Measurements from ENCODE around the gene CUZD1.

The CUZD1 gene

DNA sequence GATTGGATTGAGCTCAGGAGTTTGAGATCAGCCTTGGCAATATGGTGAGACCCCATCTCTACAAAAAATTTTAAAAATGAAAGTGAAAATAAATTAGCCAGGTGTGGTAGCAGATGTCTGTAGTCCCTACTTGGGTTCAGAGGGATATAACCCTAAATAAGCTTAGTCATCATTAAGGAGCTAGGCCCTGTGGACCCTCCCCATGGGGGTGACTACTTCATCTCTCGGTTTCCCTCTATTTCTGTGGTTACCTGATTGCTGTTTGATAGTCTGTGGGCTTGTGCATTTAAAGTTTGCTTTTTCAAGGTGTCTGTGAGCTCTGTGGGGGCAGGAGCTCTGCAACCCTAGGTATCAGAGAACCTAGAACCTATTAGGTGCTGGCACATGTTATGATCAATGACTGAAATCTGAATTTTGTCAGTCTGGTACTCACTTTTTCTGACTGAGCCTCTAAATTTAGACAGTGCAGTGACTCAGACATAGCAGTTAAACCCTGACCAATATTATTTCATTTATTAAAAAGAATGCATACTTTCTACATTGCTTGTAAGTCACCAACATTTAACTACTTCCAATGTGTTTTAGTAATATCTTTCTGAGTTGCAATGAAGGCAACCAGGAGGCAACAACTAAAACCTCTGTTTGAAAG is 8.1 kb upstream of the CUZD1 start:
- DNase-seq = no peak

DNA sequence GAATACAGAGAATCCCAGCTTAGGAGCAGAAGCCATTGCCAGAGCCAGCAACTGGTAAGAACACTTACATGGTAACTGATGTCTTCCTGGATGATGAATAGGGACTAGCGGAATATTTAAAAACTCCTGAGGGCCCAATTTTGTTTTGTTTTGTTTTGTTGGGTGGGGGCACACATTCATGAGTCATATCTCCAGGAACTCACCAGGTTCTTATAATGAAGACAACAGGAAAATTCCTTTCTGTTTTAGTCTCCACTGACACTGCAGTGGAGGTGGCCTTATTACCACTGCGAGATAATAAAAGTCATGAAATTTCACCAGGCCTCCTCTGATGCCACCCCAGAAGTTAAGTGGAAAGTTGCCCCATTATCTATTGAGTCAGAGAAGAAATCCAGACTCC is 6.6 kb upstream of the CUZD1 start:
- no peak for DNase-seq

DNA sequence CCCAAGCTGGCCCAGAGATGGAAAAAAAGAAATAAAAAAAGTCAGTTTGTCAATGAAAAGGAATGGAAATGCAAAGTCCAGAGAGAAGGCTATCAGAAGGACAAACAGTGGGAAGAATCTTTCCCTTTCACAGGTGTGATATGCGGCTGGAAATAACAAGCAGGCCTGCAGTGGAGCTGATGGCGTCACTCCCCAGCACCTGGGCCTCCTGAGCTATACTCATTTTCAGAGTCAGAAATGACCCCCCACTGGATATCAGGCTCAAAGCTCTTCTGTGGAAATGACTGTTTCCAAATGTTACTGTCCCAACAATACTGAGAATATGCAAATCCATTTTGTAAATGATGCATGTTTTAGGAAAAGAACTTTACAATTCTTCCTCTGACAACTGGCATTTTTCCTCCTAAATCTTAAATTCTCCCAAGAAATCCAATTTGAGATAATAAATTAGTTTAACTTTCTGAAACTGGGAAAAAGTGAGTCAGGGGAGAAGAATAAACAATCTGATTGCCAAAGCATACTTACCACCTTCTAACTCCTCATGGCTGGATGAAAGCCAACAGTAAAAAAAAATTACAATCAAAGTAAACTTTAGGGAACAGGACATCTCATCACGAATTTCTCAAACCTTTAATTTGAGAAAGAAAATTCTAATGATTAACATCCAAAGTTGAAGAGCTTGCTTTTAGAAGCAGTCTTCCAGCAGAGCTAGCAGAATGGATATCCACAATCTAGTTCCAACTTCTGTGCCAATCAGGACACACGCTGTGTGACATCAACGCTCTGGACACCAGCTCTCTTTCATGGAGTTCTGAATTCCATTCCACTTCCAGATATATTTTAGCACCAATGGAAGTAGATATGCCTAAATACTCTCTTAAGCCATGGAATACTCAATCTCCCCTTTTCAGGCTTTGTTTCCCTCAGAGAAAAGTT is 5.3 kb upstream of the CUZD1 start:
- DNase-seq = no peak

DNA sequence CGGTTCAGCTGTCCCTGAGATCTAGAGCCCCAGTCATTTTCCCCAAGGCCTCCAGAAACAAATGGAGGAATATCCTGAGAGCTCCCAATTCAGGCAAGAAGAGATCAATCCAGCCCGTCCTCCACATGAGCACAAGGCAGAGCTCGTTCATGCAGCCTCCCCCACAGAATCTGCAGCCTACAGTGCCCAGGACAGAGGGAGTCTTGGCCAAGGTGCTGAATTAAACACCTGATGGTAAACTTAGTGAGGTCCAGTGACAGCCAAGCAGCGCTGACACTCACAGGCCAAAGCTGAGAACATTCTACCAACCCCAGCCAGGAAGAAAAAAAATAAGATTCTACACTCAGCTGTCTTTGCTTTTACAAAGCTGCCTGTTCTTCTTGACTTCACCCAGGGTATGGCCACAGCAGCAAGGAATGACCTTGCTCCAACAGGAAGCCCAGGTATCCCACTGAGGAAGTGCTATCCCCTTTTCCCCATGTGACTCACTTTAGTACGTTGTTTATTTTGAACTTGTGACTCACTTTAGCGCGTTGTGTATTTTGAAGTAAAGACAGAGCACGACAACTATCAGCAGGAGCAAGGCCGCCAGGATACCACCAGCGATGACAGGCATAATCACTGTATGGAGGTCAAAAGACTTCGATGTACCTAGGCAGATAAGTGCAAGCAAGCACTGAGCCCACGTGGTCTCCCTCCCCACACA is 4.4 kb upstream of the CUZD1 start:
- no peak for DNase-seq

DNA sequence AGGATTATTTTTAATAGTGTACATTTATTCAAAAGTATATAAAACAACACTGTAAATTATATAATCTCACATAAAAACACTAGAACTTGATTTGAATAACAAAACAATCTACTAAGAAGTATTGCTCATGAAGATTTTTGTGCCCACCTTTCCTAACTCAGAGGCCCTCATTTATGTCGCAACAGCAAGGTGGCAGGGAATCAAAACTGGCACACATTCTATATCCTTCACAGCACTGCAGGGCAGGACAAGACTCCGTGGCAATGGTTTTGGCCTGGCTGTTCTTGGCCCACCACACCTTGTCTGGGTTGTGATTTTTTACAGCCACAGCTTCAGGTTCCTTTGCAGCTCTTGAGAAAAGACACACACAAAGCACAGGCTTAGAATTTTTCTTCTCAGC is 3.4 kb upstream of the CUZD1 start:
- no peak for DNase-seq

DNA sequence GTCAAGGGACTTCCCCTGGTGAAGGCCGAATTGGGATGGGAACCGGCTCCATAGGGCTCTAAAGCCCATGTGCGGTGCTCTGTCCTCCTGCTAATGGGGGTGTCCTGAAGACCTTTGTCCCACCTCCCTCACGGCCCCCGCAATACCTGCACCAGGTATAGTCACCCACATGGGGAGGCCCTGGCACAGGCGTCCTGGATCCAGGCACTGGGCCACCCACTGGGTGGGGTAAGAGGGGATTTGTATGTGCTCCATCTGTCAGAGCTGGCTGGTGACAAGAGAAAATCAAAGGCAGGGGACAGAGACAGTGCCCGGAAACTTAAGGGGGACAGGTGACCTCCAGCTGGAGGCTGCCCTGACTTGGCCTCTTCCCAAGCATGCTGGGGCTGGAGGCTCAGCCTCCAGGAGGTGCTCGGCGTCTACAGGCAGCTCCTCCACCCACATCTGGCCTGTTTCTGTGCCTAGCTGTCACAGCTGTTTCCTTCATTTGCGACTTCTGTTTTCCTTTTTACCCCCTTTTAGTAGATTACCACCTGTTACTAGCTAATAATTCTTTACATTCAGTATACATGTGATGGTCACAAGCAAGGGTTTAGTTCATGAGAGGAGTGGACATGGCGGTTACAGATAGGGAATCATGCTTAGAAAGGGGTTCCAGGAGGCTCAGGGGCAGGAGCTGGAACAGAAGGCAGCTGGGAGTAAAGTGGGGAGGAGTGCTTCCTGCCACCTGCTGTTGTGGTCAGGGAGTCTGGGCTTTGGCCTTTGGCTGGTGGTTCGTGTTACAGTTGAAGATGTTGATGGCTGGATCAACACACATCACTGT is 2.3 kb upstream of the CUZD1 start:
- peak; percentile 84 for DNase-seq

DNA sequence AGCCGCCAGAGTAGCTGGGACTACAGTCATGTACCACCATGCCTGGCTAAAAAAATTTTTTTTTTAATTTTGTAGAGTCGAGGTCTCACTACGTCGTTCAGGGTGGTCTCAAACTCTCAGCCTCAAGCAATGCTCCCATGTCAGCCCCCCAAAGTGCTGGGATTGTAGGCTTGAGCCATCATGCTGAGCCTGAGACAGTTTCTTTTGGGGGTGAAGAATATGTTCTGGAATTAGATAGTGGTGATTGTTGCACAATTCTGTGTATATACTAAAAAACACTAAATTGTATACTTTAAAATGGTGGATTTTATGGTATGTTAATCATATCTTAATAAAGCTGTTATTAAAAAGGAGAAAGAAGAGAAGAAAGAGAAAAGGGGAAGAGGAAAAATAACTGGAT is 1.5 kb downstream of the CUZD1 start:
- DNase-seq = no peak

DNA sequence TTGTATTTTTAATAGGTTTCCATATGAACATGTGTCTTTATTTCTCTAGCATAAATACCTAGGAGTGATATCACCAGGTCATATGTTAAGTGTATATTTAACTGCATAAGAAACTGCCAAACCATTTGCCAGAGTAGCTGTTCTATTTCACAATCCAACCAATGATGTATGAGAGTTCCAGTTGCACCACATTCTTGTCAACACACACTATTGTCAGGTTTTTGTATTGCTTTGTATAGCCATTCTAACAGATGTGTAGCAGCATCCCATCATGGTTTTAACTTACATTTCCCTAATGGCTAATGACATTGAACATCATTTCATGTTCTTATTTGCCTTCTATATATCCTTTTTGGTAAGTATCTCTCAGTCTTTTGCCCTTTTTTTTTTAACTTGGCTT is 4.1 kb downstream of the CUZD1 start:
- no peak for DNase-seq

DNA sequence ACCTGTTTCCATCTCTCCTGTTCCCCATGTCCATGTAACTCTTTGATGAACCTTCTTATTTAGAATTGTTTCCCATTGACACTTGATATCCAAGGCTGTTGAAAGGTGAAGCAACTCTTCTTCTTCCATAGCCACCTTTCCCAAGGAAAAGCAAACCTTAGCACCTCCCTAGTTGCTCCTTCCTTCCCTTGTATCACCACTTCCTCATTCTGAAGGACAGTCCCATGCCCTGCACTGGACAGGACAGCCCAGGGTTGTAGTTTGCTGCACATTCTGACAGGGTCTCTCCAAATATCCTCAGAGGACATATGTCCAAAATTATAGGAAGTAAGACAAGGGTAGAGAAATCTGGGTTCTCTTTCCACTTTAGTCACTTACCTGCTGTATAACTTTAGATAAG is 6.2 kb downstream of the CUZD1 start:
- DNase-seq = no peak

DNA sequence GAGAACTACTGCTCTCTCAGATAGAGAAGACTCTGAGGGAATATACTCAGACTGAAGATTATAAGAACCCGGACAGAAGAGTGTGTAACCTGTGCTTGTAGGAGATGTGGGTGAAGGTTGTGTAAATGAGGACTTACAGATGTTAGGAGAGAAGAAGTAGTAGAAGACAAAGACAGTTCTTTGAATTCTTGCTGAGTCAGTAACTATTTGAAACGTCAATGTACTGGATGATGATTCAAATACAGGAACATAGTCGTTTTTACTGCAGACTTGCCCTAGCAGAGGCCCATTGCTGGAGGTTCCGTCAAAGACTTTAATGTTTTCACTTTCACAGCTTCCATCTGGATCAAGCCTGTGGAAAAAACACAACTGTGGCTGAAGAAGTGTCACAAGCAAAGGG is 6.8 kb downstream of the CUZD1 start:
- DNase-seq = no peak

DNA sequence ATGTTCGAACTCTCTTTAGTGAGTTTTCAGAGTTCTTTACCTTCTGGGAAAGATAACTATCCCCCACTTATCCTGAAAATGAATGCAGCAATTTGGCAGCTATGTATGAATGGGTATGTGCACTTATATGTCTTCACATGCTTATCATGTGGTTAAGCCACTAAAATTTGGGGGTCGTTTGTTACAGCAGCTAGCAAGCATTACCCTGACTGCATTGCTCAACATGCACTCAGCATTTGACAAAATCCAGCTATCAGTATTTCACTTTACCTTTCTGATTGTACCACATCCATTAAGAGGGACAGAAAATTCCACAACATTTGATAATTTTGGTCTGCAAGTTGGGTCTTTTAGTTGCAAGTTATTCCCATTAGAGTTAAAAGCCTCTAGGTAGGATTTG is 9.7 kb downstream of the CUZD1 start:
- DNase-seq = no peak

DNA sequence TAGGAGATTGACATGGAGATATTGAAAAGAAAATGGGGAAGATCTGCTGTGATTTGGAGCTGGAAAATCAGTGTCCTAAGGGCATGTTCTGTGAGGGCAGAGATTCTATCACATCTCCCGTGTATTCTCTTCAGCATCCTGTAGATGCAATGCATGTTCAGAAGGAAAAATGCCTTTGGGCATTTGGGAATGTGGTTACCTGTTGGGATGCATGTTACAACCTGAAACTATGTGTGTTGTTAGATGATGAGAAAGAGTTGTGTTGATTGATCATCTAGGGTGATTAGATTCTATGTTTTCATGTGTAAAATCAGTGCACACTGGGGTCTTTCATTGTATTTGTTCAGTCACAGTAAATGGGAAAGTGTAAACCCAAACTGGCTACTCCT is 14.7 kb downstream of the CUZD1 start:
- DNase-seq = no peak

DNA sequence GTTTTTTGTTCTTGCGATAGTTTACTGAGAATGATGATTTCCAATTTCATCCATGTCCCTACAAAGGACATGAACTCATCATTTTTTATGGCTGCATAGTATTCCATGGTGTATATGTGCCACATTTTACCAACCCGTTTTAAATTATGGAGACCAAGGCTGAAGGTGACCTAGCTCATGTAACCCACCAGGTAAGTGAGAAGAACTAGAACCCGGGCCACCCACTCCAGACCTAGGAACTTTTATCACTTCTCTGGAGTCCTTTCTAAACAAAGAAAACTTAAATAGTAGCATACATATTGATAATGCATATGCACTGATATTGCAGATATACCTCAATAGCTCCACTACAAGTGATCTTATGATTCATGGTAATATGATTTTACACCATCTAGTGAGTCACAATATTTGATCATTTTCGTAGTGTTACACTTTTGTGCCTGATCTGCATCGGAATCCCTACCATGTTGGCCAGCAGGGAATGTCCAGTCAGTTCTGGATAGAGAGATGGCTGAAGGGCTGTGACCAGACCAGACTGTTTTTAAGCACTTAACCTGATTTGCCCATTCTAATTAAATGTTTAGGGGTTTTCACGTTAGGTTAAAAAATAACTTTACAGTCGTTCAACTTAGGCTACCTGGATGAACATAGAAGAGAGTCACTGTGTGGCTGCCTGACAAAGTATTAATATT is 15.2 kb downstream of the CUZD1 start:
- no peak for DNase-seq

DNA sequence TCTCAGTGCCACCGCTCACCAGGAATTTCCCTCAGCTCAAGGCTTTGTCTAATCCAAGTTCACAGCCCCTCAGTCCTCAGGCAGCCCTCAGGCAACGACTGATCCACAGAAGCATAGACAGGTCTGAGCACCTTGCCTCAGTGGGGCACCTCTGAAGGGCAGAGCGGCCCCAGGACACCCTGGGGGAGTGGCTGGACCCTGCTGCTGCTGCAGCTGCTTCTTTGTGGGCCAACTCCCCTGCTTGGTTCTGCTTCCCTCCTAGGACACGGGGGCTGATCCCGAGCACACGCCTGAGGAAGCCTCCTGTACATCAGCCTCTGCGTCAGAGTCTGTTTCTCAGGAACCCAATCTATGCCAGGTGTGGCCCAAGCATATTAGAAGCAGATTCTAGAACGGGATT is 16.2 kb downstream of the CUZD1 start:
- DNase-seq = no peak

DNA sequence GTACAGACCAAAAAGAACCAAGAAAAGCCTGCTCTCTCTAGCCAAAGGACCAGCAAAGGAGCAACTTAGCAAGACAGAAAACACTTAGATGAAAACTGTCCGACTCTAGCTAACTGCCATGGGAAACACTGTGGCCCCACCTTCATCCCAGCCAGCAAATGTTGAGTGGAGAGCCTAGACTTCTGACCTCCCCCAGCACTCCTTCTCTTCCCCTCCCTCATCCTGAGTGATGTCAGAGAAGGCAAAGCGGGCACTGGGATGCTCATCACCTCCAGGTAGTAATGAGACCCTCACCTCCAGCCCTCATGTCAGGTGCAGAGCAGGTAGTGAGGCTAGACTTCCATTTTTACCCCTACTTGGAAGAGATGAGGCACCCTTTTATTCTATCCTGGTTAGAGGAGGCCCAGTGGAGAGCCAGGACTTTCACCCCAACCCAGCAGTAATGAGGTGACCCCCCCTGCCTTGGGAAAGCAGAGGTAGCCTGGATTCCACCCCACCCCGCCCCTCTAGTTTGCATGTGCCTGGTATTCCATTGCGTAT is 16.9 kb downstream of the CUZD1 start:
- no peak for DNase-seq

DNA sequence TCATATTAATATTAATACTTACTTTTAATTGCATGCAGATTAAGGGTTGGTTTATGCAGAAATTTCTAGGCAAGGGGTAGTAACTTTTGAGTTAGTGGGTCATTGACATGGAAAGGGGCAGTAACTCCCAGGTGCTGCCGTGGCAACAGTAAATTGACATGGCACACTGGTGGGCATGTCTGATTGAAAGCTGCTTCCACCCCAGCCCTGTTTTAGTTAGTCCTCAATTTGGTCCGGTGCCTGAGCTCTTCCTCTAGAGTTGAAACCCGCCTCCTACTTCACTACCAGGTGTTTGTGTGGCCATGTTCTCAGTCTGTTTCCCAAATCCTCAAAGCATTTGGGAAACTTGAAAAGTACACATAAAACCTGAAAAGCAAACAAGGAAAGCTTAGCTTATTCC is 18.4 kb downstream of the CUZD1 start:
- no peak for DNase-seq

DNA sequence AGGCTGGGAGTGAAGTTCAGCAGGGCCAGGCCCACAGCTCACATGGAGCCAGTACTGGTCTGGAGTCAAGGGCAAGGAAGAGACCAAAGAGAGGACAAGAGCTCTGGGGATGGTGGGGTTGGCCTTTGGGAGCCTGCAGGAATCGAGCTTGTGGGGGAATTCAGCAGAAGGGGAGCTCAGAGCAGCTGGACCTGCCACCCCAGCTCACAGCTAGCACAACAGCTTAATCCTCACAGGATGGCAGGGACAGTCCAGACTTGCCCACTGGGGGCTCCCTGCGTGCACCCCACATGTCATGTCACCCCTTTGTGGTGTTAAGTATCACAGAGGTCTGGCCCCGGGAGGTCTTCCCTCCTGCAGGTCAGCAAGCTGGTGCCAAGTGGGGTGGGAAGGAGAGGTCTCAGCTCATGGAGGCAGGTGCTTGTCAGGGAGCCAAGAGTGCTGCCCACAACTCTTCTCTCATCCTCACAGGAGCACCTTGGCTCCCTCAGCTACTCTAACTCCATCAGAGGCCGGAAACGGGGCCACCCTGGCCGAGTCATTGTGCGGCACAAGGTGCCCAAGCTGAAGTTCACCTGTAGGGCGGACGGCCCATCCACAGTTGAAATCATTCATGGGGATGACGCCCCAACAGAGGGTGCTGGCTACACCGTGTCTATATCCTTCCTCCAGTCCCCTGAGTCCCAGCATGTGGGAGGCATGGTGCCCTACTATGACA is 22.5 kb downstream of the CUZD1 start:
- DNase-seq = no peak

DNA sequence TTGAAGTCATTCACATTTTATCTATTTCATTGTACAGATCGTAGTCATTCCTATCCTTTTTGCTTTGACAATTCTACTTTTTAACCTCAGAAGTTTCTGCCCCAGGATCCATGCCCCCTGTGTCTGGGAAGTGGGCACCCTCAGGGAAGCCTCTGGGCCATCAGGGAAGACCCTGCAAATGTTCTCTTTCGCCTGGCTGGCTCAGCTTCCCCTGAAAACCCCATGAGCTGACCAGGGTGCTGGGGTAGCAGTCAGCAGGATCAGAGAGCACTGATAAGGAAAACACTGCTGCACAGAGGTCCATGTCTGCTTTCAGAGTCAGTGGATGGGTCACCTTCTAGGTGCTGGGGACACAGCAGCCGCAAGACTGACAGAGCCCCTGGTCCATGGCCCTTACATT is 23.8 kb downstream of the CUZD1 start:
- no peak for DNase-seq

DNA sequence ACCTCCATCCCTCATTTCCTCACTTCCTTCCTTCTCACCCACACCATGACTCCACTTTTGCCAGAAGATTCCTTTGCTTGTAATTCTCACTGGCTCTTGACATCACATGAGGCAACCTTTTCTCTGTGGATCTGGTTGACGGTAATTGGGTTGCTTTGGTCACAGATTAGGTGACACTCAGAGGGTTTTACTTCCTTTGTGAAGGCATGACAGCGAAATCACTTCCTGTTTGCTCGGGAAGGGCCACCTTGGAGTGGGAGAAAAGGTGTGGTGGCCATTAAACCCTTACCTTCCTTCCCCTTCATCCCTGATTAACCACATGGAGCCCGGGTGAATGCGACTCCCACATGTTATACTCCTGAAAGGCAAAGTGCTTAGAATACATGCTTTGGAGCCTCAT is 30.2 kb downstream of the CUZD1 start:
- no peak for DNase-seq

DNA sequence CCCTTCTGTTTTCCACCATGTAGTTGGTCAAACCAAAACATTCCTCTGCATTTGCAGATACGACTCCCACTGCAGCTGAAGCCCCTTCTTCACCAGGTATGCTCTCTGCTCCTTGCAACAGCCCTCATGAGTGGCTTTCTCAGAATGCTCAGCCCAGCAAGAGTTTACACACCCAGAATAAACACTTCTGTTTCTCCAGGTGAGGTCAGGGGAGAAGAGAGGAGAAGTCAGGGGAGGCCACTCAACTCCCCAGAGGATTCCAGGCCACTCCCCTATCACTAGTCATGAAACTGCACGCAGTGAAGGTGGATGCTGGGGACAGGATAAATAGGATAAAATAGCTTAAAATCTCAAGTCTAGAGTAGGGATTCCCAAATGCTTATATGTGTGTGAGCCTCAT is 31.2 kb downstream of the CUZD1 start:
- no peak for DNase-seq

DNA sequence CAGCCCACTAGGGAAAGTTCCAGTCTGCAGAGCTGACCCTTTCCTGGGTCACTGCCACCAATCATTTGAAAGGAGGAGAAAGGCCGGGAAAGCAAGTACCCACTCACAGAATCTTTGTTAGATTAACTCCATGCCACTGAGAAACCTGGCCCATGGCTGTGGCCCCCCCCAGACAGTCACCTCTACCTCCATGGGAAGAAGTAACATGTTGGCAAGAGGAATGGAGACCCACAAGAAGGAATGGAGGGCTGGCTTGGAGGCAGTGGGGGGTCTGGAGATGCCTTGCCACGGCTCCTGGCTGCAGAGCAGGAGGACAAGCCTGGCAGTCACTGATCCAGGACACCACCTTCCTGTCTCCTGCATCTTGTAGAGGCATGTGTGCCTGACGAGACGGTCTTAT is 32.9 kb downstream of the CUZD1 start:
- DNase-seq = no peak

DNA sequence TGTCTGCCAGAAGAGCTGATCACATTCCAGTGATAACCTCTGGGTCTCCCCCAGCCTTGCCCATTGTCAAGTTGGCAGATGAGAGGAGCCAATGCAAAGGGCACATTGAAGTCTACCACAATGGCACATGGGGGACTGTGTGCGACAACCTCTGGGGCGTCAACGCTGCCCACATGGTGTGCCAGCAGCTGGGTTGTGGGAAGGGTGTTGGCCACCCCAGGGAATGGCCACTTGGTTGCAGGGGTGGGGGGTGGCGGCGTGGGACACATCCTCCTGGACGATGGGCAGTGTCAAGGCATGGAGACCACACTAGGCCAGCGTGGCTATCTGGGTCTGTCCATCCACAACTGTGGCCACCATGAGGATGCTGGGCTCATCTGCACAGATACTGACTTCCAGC is 43.4 kb downstream of the CUZD1 start:
- no peak for DNase-seq

Measured in GF-D8 (cell line).